GM12878 (cell line): ENCODE measurements around the gene MAN2C1.

Experiments
- CEBPB ChIP-seq, 2 experiments: fragments of 150-350 bp in 1 of 2; IDR thresholded peaks; 2 replicates each; pipeline ENCODE4 v1.6.1; 2012 to 2014; ENCODE audit warnings: low read depth in 2 of 2, low read length in 2 of 2, borderline replicate concordance in 1 of 2, inconsistent platforms in 1 of 2
- CHD2 ChIP-seq: IDR thresholded peaks from 2 replicates; pipeline ENCODE4 v1.6.1; 2011; ENCODE audit warnings: low read depth, low read length, improper control_type of control experiment, borderline replicate concordance
- EGR1 ChIP-seq, 2 experiments: IDR thresholded peaks; 1 replicate in 1 of 2; 2 replicates in 1 of 2; pipeline ENCODE4 v1.6.1; 2011 to 2012; ENCODE audit warnings: low read depth in 2 of 2, low read length in 2 of 2, borderline replicate concordance in 1 of 2, mild to moderate bottlenecking in 1 of 2, moderate library complexity in 1 of 2
- EP300 ChIP-seq, 2 experiments: fragments of 150-350 bp in 1 of 2; IDR thresholded peaks; 2 replicates each; pipeline ENCODE4 v1.6.1; 2011 to 2012; ENCODE audit warnings: low read depth in 2 of 2, low read length in 2 of 2, borderline replicate concordance in 1 of 2, improper control_type of control experiment in 1 of 2, inconsistent platforms in 1 of 2; ENCODE audit not compliant: control insufficient read depth in 1 of 2
- IRF3 ChIP-seq: fragments of 450-650 bp; IDR thresholded peaks from 2 replicates; pipeline ENCODE4 v1.6.1; 2014; ENCODE audit warnings: mild to moderate bottlenecking
- IRF4 ChIP-seq: IDR thresholded peaks from 2 replicates; pipeline ENCODE4 v1.6.1; 2011; ENCODE audit warnings: low read depth, low read length
- MLLT1 ChIP-seq: fragments of 450-650 bp; IDR thresholded peaks from 2 replicates; pipeline ENCODE4 v1.6.1; 2016; ENCODE audit warnings: mild to moderate bottlenecking
- POLR2A ChIP-seq: IDR thresholded peaks from 2 replicates; pipeline ENCODE4 v1.6.1; 2011; ENCODE audit warnings: low read depth, mild to moderate bottlenecking, low read length
- POLR2AphosphoS5 ChIP-seq: IDR thresholded peaks from 2 replicates; pipeline ENCODE4 v1.6.1; 2011; ENCODE audit warnings: mild to moderate bottlenecking, low read length, inconsistent platforms
- RAD21 ChIP-seq: IDR thresholded peaks from 2 replicates; pipeline ENCODE4 v1.6.1; 2011; ENCODE audit warnings: mild to moderate bottlenecking, low read depth, low read length, moderate library complexity; ENCODE audit not compliant: insufficient read depth
- RFX5 ChIP-seq: IDR thresholded peaks from 2 replicates; pipeline ENCODE4 v1.6.1; 2011; ENCODE audit warnings: low read depth, low read length, improper control_type of control experiment
- ZNF274 ChIP-seq: IDR thresholded peaks from one replicate; pipeline ENCODE4 v1.8.0; 2011; ENCODE audit not compliant: insufficient read length, insufficient read depth
- TF ChIP-seq, protein P1 (sequence below), 3 experiments: IDR thresholded peaks in 2 of 3; conservative IDR thresholded peaks in 1 of 3; 2 replicates each; pipeline ENCODE4 v1.5.1; 2011; ENCODE audit warnings: low read depth in 3 of 3, low read length in 3 of 3, mild to moderate bottlenecking in 3 of 3, control low read depth in 2 of 3, moderate library complexity in 2 of 3, inconsistent platforms in 1 of 3, mixed read lengths in 1 of 3; ENCODE audit not compliant: control insufficient read depth in 2 of 3, insufficient read depth in 1 of 3; ENCODE audit errors: extremely low read depth in 1 of 3

DNA sequence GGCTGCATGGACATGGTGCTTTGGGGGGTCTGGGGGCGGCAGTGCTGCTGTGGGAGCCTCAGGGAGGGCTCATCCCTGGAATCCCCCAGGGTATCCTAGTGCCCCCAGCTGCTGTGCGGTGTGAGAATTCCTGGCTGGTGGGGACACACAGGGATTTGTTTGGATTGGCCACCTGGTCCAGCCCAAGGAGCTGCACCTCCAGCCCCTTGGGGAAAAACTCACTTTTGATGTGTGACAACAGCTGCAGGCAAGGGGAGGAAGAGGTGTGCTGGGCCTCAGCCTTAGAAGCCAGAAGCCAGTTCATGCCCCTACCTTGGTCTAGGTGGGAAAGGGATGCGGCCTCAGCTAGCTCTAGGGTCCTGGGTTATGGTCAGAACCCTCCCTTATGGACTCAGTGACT is 40.9 kb downstream of the MAN2C1 start:
- TF ChIP-seq POLR2A (no peak), RAD21 (no peak), CHD2 (no peak), ZNF274 (no peak), IRF4 (no peak), EGR1 (IDR thresholded peaks at IDR 0.05; ENCODE audit: borderline replicate concordance in 1 of 2, low read depth in 2 of 2, low read length in 2 of 2) (no peak), EP300 (IDR thresholded peaks at IDR 0.05; ENCODE audit: borderline replicate concordance in 1 of 2, control insufficient read depth in 1 of 2, low read depth in 2 of 2, low read length in 2 of 2) (no peak), CEBPB (IDR thresholded peaks at IDR 0.05; ENCODE audit: borderline replicate concordance in 1 of 2, low read depth in 2 of 2, low read length in 2 of 2) (no peak), POLR2AphosphoS5 (no peak), MLLT1 (no peak), RFX5 (no peak), IRF3 (no peak)
- TF ChIP-seq, protein P1, sequence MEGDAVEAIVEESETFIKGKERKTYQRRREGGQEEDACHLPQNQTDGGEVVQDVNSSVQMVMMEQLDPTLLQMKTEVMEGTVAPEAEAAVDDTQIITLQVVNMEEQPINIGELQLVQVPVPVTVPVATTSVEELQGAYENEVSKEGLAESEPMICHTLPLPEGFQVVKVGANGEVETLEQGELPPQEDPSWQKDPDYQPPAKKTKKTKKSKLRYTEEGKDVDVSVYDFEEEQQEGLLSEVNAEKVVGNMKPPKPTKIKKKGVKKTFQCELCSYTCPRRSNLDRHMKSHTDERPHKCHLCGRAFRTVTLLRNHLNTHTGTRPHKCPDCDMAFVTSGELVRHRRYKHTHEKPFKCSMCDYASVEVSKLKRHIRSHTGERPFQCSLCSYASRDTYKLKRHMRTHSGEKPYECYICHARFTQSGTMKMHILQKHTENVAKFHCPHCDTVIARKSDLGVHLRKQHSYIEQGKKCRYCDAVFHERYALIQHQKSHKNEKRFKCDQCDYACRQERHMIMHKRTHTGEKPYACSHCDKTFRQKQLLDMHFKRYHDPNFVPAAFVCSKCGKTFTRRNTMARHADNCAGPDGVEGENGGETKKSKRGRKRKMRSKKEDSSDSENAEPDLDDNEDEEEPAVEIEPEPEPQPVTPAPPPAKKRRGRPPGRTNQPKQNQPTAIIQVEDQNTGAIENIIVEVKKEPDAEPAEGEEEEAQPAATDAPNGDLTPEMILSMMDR (IDR thresholded peaks at IDR 0.05 in 2 of 3, conservative IDR thresholded peaks at IDR 0.05 in 1 of 3; ENCODE audit: control insufficient read depth in 2 of 3, extremely low read depth in 1 of 3, insufficient read depth in 1 of 3, low read depth in 3 of 3, low read length in 3 of 3): no peak
